ENCODE data around the gene TMEM204.

TMEM204 gene

GRCh38 chr16:1551166-1551565, 17.7 kb downstream of the TMEM204 start:
- Histone ChIP-seq H3K27ac (ENCODE audit: extremely low read depth, low read depth, low read length) (no peak overlapping the region), H3K36me3 (ENCODE audit: control insufficient read depth in 2 of 2, insufficient read depth in 1 of 2, low read length in 2 of 2) (peaks cover 3 to 30% of the 10 kb centered on the region in 2 experiments; a peak in 2 of 3 replicates), H3K4me3 (ENCODE audit: low read depth, low read length) (no peak overlapping the region), H3K4me1 (ENCODE audit: control insufficient read depth, insufficient read depth, low read length) (no peaks in the 10 kb centered on the region), H3K9me3 (ENCODE audit: control insufficient read depth, insufficient read depth, low read depth, low read length) (no peaks in the 10 kb centered on the region)
- ChIA-PET CTCF (no interaction called here), POLR2A (no interaction called here)
- TF ChIP-seq ZNF37A (tag by site-specific recombination; IDR thresholded peaks at IDR 0.05) (no peak), PATZ1 (tag by site-specific recombination; IDR thresholded peaks at IDR 0.05) (no peak), ZNF585B (tag by site-specific recombination; IDR thresholded peaks at IDR 0.05) (no peak), ZNF155 (tag by site-specific recombination; IDR thresholded peaks at IDR 0.05) (no peak), ZBTB44 (tag by site-specific recombination; IDR thresholded peaks at IDR 0.05) (no peak), ZNF610 (tag by site-specific recombination; IDR thresholded peaks at IDR 0.05; ENCODE audit: borderline replicate concordance) (no peak), SP3 (tag by site-specific recombination; IDR thresholded peaks at IDR 0.05) (no peak), ZNF571 (tag by site-specific recombination; IDR thresholded peaks at IDR 0.05) (no peak), TRIM28 (IDR thresholded peaks at IDR 0.05; ENCODE audit: borderline replicate concordance, low read length) (no peak), ZNF660 (tag by site-specific recombination; IDR thresholded peaks at IDR 0.05) (no peak), ZNF239 (tag by site-specific recombination; IDR thresholded peaks at IDR 0.05) (no peak), ZNF366 (tag by site-specific recombination; conservative IDR thresholded peaks at IDR 0.05) (no peak), ZNF621 (tag by site-specific recombination; IDR thresholded peaks at IDR 0.05) (no peak)

DNA sequence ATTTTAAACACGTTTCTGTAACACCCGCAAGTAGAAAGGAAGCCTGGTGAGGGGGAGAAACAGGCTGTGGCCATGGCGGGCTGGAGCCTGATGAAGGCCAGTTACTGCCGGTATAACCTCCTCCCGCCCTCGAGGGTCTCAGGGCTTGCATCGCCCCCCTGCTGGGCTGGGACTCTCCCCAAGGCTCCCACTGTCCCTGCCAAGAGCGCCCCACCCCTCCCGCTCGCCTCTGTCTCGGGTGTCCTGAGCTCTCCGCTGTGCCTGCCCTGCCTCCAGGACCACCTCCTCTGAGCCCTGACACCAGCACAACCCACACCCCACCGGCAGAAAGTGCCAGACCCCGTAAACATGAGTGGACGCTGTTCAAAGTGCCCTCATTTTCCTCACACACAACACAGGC, 18.7 kb downstream of the TMEM204 start:
- Histone ChIP-seq H3K4me3 (ENCODE audit: low read depth, low read length) (no peak overlapping the region), H3K4me1 (ENCODE audit: control insufficient read depth, insufficient read depth, low read length) (no peaks in the 10 kb centered on the region), H3K9me3 (ENCODE audit: control insufficient read depth, insufficient read depth, low read depth, low read length) (no peaks in the 10 kb centered on the region), H3K36me3 (ENCODE audit: control insufficient read depth in 2 of 2, insufficient read depth in 1 of 2, low read length in 2 of 2) (peaks cover 3 to 39% of the 10 kb centered on the region in 2 experiments; a peak in 2 of 3 replicates), H3K27ac (ENCODE audit: extremely low read depth, low read depth, low read length) (no peak overlapping the region)
- ChIA-PET CTCF (no interaction called here), POLR2A (no interaction called here)
- TF ChIP-seq HOXC10 (CRISPR knock-in tag; IDR thresholded peaks at IDR 0.05) (no peak), ZNF169 (tag by site-specific recombination; IDR thresholded peaks at IDR 0.05) (no peak), ZNF623 (tag by site-specific recombination; IDR thresholded peaks at IDR 0.05) (no peak), ZNF776 (tag by site-specific recombination; IDR thresholded peaks at IDR 0.05; ENCODE audit: borderline replicate concordance) (no peak), ZNF791 (tag by site-specific recombination; IDR thresholded peaks at IDR 0.05) (no peak), ZNF416 (tag by site-specific recombination; IDR thresholded peaks at IDR 0.05) (no peak), ZNF311 (tag by site-specific recombination; IDR thresholded peaks at IDR 0.05; ENCODE audit: borderline replicate concordance) (no peak), ZNF248 (tag by site-specific recombination; IDR thresholded peaks at IDR 0.05) (no peak), YY2 (tag by site-specific recombination; IDR thresholded peaks at IDR 0.05) (no peak), ZNF596 (tag by site-specific recombination; IDR thresholded peaks at IDR 0.05) (no peak), ZNF112 (tag by site-specific recombination; IDR thresholded peaks at IDR 0.05) (no peak)
- TF ChIP-seq, protein P1, sequence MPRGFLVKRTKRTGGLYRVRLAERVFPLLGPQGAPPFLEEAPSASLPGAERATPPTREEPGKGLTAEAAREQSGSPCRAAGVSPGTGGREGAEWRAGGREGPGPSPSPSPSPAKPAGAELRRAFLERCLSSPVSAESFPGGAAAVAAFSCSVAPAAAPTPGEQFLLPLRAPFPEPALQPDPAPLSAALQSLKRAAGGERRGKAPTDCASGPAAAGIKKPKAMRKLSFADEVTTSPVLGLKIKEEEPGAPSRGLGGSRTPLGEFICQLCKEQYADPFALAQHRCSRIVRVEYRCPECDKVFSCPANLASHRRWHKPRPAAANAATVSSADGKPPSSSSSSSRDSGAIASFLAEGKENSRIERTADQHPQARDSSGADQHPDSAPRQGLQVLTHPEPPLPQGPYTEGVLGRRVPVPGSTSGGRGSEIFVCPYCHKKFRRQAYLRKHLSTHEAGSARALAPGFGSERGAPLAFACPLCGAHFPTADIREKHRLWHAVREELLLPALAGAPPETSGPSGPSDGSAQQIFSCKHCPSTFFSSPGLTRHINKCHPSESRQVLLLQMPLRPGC (tag by site-specific recombination; IDR thresholded peaks at IDR 0.05): no peak
